IPS DF 4.7 (cell line): Measurements from ENCODE around the gene CAPZA1.

ENCODE experiments used
- DNase-seq: peaks from one replicate; pipeline ENCODE4 v3.0.0-alpha.2; 2013; ENCODE audit warnings: low spot score; ENCODE audit errors: extremely low read depth

Gene CAPZA1

DNA sequence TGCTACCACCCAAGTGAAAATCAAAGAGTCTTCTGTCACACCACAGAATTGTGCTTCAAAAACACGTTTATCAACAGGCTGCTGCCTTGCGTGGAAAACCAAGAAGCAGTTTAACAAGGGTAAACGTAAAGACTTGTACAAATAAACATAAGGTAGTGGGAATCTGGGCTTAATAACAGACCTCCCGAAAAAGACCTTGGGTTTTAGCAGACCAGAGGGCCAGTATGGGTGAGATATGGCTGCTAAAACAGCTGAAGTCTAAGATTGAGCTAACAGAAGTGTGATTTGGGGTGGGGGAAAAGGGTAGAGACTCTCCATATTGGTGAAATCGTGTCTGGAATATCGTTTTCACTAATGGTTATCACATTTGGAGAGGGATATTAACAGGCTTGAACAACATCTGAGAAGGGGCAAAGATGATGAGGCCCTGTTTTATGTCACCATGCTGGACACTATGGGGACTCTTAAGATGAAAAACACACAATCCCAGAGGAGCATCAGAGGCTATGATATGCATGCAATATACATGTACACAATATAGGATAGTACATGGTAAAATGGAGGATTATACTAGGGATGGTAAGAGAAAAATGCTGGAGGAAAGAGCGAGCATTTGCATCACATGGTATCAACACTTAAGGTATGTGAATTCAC is 56.2 kb downstream of the CAPZA1 start:
- DNase-seq: no peak

DNA sequence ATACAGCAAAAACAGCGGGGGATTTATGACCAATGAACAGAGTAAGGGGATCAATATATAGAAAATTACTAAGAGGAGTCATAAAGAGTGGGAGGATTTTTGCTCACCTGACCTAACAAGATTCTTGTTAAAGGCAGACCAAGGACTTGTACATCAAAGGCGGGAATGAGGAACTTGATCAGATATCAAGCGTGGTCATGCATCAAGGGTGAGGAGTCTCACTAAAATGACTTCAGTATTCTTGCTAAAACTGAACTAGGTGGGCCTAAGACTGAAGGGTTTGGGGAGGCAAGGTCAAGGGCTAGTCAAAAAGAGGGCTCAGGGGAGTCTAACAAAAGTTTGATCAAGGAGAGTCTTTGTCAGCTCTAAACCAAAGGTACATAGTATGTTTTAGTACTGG is 56.9 kb downstream of the CAPZA1 start:
- DNase-seq: no peak

DNA sequence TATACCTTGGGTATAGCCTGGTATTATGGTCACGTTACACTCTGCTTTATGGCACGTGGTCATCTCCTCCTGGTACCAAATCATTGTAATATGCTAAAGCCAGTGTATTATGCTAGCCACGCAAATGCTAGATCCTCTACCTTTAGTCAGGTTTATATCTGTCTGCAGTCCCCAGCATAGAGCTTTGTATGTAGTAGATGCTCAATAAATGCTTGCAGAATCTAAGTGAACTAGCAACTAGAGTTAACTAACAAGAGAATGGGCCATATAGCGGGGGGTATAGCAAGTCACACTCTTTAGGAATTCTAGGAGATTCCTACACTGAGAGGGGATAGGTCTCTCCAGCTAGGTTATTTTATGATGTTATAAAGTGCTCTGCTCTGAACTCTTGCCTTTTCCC is 57.9 kb downstream of the CAPZA1 start:
- no peak for DNase-seq

GRCh38 chr1:112678605-112679004 is 59.0 kb downstream of the CAPZA1 start:
- DNase-seq: no peak

GRCh38 chr1:112685913-112686312 is 66.3 kb downstream of the CAPZA1 start:
- no peak for DNase-seq

DNA sequence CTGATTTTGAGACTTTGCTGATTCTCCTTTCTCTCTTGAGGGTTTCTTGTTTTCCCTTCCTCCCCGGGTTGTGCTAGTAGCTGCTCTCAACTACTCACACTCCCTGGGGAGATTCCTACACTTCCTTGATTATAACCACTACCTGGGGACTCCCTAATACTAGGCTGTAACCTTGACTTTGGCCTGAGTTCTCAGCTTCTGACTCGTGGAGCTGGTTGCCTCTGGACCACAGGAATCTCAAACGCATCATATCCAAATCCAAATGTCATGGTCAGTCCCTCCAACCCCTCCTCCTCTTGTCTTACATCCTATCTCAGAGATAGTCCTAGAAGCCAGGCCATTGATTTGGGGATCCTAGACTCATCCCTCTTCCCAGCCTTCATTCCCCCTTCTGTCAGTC is 66.8 kb downstream of the CAPZA1 start:
- no peak for DNase-seq

- no peak for DNase-seq
These were observed 67.2 kb downstream of the CAPZA1 start for GRCh38 chr1:112686835-112687234.

- DNase-seq: no peak
These were observed 67.7 kb downstream of the CAPZA1 start for GRCh38 chr1:112687361-112687760.

- no peak for DNase-seq
These were observed 68.3 kb downstream of the CAPZA1 start for GRCh38 chr1:112687785-112688496.

GRCh38 chr1:112688781-112689193 is 69.2 kb downstream of the CAPZA1 start:
- no peak for DNase-seq

GRCh38 chr1:112689196-112689841 is 69.7 kb downstream of the CAPZA1 start:
- no peak for DNase-seq

DNA sequence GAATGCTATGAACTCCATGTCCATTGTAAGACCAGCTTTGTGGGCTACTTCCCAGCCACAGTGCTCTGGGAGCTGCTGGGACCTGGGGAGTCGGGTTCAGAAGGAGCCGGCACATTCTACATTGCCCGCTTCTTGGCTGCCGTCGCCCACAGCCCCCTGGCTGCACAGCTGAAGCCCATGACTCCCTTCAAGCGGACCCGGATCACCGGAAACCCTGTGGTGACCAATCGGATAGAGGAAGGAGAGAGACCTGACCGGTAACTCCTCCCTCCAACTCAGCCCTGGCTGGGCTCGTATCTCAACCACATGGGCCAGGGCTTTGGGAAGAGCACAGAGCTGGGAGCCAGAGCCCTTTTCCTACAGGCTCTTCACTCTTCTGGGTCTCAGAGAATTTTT is 70.2 kb downstream of the CAPZA1 start:
- DNase-seq: no peak

DNA sequence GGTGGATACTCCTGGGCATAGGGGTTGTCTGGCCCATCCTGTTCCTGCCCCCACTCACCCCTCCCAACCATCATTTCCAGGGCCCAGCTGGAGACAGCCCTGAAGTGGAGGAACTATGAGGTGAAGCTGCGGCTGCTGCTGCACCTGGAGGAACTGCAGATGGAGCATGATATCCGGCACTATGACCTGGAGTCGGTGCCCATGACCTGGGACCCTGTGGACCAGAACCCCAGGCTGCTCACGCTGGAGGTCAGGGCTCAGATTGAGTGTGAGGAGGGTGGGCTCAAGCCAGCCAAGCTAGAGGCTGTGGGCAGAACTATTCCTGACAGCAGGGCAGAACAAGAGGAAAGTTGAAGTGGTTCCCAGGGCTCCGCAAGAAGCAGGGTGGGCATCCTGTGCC is 73.0 kb downstream of the CAPZA1 start:
- no peak for DNase-seq

DNA sequence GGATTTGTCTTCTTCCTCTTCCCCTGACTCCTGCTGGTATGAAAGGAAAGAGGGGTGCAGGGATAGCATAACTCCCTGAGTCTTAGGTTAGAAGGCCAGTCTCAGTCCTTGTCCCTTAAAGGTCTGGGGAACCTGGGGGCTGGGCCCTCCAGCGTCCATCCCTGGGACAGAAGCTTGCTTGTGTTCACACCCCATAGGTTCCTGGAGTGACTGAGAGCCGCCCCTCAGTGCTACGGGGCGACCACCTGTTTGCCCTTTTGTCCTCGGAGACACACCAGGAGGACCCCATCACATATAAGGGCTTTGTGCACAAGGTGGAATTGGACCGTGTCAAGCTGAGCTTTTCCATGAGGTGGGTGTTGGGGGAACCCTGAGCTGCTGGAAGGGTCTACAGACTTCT is 74.2 kb downstream of the CAPZA1 start:
- no peak for DNase-seq

DNA sequence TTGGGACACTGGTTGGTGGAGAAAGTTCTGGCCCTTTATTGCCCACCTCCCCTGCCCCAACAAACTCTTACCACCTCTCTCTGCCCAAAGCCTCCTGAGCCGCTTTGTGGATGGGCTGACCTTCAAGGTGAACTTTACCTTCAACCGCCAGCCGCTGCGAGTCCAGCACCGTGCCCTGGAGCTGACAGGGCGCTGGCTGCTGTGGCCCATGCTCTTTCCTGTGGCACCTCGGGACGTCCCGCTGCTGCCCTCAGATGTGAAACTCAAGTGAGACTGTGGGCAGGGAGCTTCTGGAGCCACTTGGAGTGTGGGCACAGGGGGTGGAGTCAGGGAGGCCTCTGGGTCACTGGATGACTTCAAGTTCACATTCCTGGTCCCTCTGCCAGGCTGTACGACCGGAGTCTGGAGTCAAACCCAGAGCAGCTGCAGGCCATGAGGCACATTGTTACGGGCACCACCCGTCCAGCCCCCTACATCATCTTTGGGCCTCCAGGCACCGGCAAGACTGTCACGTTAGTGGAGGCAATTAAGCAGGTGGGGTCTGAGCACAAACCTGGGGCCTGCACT is 74.8 kb downstream of the CAPZA1 start:
- DNase-seq: no peak

GRCh38 chr1:112695276-112695675 is 75.6 kb downstream of the CAPZA1 start:
- no peak for DNase-seq

- no peak for DNase-seq
These were observed 77.1 kb downstream of the CAPZA1 start for GRCh38 chr1:112696578-112697314.

GRCh38 chr1:112697781-112698201 is 78.2 kb downstream of the CAPZA1 start:
- no peak for DNase-seq

- no peak for DNase-seq
These were observed 79.0 kb downstream of the CAPZA1 start for GRCh38 chr1:112698366-112699310.

GRCh38 chr1:112699425-112700144 is 80.0 kb downstream of the CAPZA1 start:
- no peak for DNase-seq
